B cell (primary cell): ENCODE data around the gene SKP1.

ENCODE experiments used
- CTCF ChIP-seq: fragments of 200-600 bp; IDR thresholded peaks from one replicate; pipeline ENCODE4 v1.8.0; 2022; ENCODE audit warnings: antibody characterized with exemption, mild to moderate bottlenecking
- EZH2 ChIP-seq: IDR thresholded peaks from 2 replicates; pipeline ENCODE4 v1.6.1; 2012; ENCODE audit warnings: borderline replicate concordance, low read depth, mild to moderate bottlenecking, moderate library complexity, low read length; ENCODE audit not compliant: insufficient read depth, poor library complexity, severe bottlenecking

GRCh38 chr5:134225780-134226440 lies 49.2 kb upstream of the SKP1 start, which contains the start of gene PPP2CA:
- TF ChIP-seq CTCF (no peak), EZH2 (no peak)
